Transverse colon (tissue), 4 donors: ENCODE measurements around the gene NDUFAF2. TPM values are rescaled to one million over a fixed set of nuclear protein-coding genes. Genes with fewer than 3 reads are reported as not detected.

Source experiments
- DNase-seq: peaks from one replicate; pipeline ENCODE4 v3.0.0-alpha.2; 2019
- H3K27ac ChIP-seq, 4 donors: fragments of 200-600 bp; sonication (generic); 2 replicates each; pipeline ENCODE4 v1.5.1; 2016 to 2018; ENCODE audit warnings: inconsistent platforms in 4 of 4
- H3K27me3 ChIP-seq: fragments of 200-600 bp; sonication (generic); 2 replicates; pipeline ENCODE4 v1.5.1; 2017; ENCODE audit warnings: inconsistent platforms
- H3K36me3 ChIP-seq, 4 donors: fragments of 200-600 bp; sonication (generic); 2 replicates each; pipeline ENCODE4 v1.5.1; 2017 to 2019; ENCODE audit warnings: inconsistent platforms in 4 of 4
- H3K4me1 ChIP-seq, 4 donors: fragments of 200-600 bp; sonication (generic); 2 replicates each; pipeline ENCODE4 v1.5.1; 2017 to 2020; ENCODE audit warnings: inconsistent platforms in 4 of 4
- H3K4me3 ChIP-seq, 4 donors: fragments of 200-600 bp; sonication (generic); 1 replicate in 1 of 4; 2 replicates in 3 of 4; pipeline versions ENCODE4 v1.5.1 to v1.6.1; 2017 to 2019; ENCODE audit warnings: inconsistent platforms in 4 of 4
- H3K9me3 ChIP-seq, 2 donors: fragments of 200-600 bp; sonication (generic); 2 replicates each; pipeline ENCODE4 v1.5.1; 2017 to 2019; ENCODE audit warnings: inconsistent platforms in 2 of 2
- CTCF ChIP-seq, 5 experiments: fragments of 200-600 bp in 3 of 5; fragments of 450-650 bp in 2 of 5; sonication (generic) in 3 of 5; IDR thresholded peaks; 1 replicate in 2 of 5; 2 replicates in 3 of 5; pipeline ENCODE4 v1.5.1; 2016 to 2017; ENCODE audit warnings: antibody characterized with exemption in 5 of 5, inconsistent platforms in 3 of 5, mild to moderate bottlenecking in 2 of 5, moderate library complexity in 1 of 5
- EP300 ChIP-seq: sonication (generic); formaldehyde crosslinking; IDR thresholded peaks from one replicate; pipeline ENCODE4 v1.6.1; 2017; ENCODE audit warnings: antibody characterized with exemption, low read depth
- POLR2A ChIP-seq: fragments of 450-650 bp; IDR thresholded peaks from one replicate; pipeline ENCODE4 v1.6.1; 2016; ENCODE audit warnings: antibody characterized with exemption, mild to moderate bottlenecking, moderate library complexity
- POLR2AphosphoS5 ChIP-seq, 3 donors: sonication (generic); formaldehyde crosslinking; IDR thresholded peaks; one replicate each; pipeline ENCODE4 v1.6.1; 2016; ENCODE audit warnings: antibody characterized with exemption in 3 of 3
- WGBS, 2 donors: methylation state at CpG; one replicate each; pipeline ENCODE4 v1.1.5; 2018; ENCODE audit warnings: low coverage in 1 of 2; 5-methylcytosine and 5-hydroxymethylcytosine counted together
- in situ Hi-C, 4 donors: fragments of 200-750 bp; cut with MboI; loops; one replicate each; pipeline versions ENCODE4 v1.15.0 to v1.15.1; 2017; ENCODE audit warnings: low sequenced_read_pairs in 3 of 4, low pct_ligation_motif_present in 1 of 4, low pct_unique_long_range_greater_than_20kb in 1 of 4
- intact Hi-C: fragments of 100-400 bp; cut with DNase I; formaldehyde crosslinking; loops from one replicate; pipeline ENCODE4 v1.15.1; 2023; ENCODE audit warnings: low total_unique reads
- total RNA-seq, 4 donors: library from RNA; depleted of rRNA; stranded (reverse); fragments of >200 nt; gene quantifications; one replicate each; pipeline ENCODE4 v1.1.0, GENCODE V29; 2016

The NDUFAF2 gene
- total RNA-seq, 4 donors from 2014 or later: 8.2 to 26.5 (median 10.5) TPM

- no peak for DNase-seq
- Histone ChIP-seq H3K9me3 (no peaks in the 10 kb centered on the region), H3K27ac (no peak overlapping the region), H3K4me3 (no peak overlapping the region), H3K27me3 (no peaks in the 10 kb centered on the region), H3K4me1 (no peaks in the 10 kb centered on the region), H3K36me3 (no peaks in the 10 kb centered on the region)
- in situ Hi-C loops (no loop called here), intact Hi-C loops (no loop called here)
- 79% methylated on average over 3 of the region's 3 CpGs; no CpG with 5 or more reads in 1 of the 2 donors for WGBS, 2 donors
- TF ChIP-seq POLR2A (no peak), EP300 (no peak), CTCF (IDR thresholded peaks at IDR 0.05) (no peak), POLR2AphosphoS5 (IDR thresholded peaks at IDR 0.05) (no peak)
These were observed 51.4 kb downstream of the NDUFAF2 start for GRCh38 chr5:60996368-60996767.

- intact Hi-C loops: no loop called here
- Histone ChIP-seq H3K4me1 (no peaks in the 10 kb centered on the region), H3K4me3 (no peak overlapping the region), H3K27ac (no peak overlapping the region), H3K27me3 (no peaks in the 10 kb centered on the region), H3K36me3 (no peaks in the 10 kb centered on the region), H3K9me3 (no peaks in the 10 kb centered on the region)
- DNase-seq: no peak
- TF ChIP-seq CTCF (IDR thresholded peaks at IDR 0.05) (no peak), EP300 (no peak), POLR2A (no peak), POLR2AphosphoS5 (IDR thresholded peaks at IDR 0.05) (no peak)
- in situ Hi-C loops: no loop called here
- WGBS, 2 donors: 91 to 95% methylated on average over 1 of the region's 1 CpG
These were observed 52.7 kb downstream of the NDUFAF2 start for GRCh38 chr5:60997721-60998120.

- H3K36me3 ChIP-seq: no peaks in the 10 kb centered on the region
- TF ChIP-seq POLR2AphosphoS5 (IDR thresholded peaks at IDR 0.05) (no peak), POLR2A (no peak), CTCF (IDR thresholded peaks at IDR 0.05) (no peak), EP300 (no peak)
- no peak overlapping the region for H3K4me3 ChIP-seq
- no peaks in the 10 kb centered on the region for H3K27me3 ChIP-seq
- intact Hi-C loops (no loop called here), in situ Hi-C loops (no loop called here)
- no peak for DNase-seq
- no peaks in the 10 kb centered on the region for H3K9me3 ChIP-seq
- no peaks in the 10 kb centered on the region for H3K4me1 ChIP-seq
- H3K27ac ChIP-seq: no peak overlapping the region
These were observed 55.9 kb downstream of the NDUFAF2 start for GRCh38 chr5:61000887-61001286.

- H3K9me3 ChIP-seq: no peaks in the 10 kb centered on the region
- no peak for DNase-seq
- H3K4me1 ChIP-seq: no peaks in the 10 kb centered on the region
- 85 to 95% methylated on average over 3 of the region's 3 CpGs for WGBS, 2 donors
- no peak overlapping the region for H3K4me3 ChIP-seq
- no peaks in the 10 kb centered on the region for H3K36me3 ChIP-seq
- no peak overlapping the region for H3K27ac ChIP-seq
- no peak for TF ChIP-seq CTCF (IDR thresholded peaks at IDR 0.05)
- no peak for TF ChIP-seq EP300
- no peak for TF ChIP-seq POLR2AphosphoS5 (IDR thresholded peaks at IDR 0.05)
- TF ChIP-seq POLR2A: no peak
- H3K27me3 ChIP-seq: no peaks in the 10 kb centered on the region
- intact Hi-C loops (no loop called here), in situ Hi-C loops (no loop called here)
These were observed 56.6 kb downstream of the NDUFAF2 start for GRCh38 chr5:61001647-61002046.
